ENCODE measurements around the gene RGS7BP.

DNA sequence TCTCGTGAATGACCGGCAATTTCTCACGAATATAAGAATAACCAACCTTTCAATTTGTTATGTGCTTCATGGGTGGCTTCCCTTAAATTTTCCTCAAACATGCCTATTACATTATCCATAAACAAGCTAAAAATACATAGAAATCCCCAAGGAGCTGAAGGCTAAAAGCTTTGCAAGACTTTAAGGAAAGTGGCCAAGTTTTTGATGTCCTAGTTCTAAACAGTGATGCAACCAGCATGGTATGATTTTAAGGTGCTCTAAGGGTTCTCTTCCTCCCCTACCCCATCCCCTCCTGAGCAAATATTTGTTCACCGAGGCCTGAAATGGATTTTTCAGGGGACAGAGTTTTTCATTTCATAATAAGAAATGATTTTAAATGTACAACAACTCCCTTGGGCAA, 79.8 kb downstream of the RGS7BP start:
- TF ChIP-seq EZH2phosphoT487 (IDR thresholded peaks at IDR 0.05; ENCODE audit: low read depth) (no peak), CTCF (IDR thresholded peaks at IDR 0.05; ENCODE audit: low read depth, low read length) (no peak)

Data from OCI-LY3 (cell line).